Measurements from ENCODE around the gene EPN1.

DNA sequence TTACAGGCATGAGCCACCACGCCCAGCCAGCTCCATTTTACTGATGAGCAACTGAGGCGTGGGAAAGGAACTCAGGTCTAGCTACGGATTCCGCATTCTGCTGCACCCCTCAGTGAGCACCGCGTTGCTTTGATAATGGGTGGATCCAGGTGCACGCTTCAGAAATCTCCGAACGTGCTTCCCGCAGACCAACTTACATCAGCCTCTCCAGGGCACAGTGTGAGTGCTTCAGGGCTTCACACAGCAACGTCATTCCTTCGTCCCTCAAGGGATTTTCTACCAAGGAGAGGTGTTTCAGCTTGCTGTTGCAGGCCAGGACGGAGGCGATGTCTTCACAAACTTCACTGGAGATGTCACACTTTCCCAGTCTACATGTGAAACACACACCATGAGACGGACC is 41.5 kb downstream of the EPN1 start:
- TF ChIP-seq RAD21 (IDR thresholded peaks at IDR 0.05; ENCODE audit: low read depth) = no peak
- TF ChIP-seq, protein P1, sequence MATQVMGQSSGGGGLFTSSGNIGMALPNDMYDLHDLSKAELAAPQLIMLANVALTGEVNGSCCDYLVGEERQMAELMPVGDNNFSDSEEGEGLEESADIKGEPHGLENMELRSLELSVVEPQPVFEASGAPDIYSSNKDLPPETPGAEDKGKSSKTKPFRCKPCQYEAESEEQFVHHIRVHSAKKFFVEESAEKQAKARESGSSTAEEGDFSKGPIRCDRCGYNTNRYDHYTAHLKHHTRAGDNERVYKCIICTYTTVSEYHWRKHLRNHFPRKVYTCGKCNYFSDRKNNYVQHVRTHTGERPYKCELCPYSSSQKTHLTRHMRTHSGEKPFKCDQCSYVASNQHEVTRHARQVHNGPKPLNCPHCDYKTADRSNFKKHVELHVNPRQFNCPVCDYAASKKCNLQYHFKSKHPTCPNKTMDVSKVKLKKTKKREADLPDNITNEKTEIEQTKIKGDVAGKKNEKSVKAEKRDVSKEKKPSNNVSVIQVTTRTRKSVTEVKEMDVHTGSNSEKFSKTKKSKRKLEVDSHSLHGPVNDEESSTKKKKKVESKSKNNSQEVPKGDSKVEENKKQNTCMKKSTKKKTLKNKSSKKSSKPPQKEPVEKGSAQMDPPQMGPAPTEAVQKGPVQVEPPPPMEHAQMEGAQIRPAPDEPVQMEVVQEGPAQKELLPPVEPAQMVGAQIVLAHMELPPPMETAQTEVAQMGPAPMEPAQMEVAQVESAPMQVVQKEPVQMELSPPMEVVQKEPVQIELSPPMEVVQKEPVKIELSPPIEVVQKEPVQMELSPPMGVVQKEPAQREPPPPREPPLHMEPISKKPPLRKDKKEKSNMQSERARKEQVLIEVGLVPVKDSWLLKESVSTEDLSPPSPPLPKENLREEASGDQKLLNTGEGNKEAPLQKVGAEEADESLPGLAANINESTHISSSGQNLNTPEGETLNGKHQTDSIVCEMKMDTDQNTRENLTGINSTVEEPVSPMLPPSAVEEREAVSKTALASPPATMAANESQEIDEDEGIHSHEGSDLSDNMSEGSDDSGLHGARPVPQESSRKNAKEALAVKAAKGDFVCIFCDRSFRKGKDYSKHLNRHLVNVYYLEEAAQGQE (IDR thresholded peaks at IDR 0.05; ENCODE audit: low read depth) = no peak

Data from Ishikawa (cell line).